ENCODE data around the gene UACA.
"Not testable (repeated sequence)": the region's sequence is repeated elsewhere in the genome, so short reads cannot be mapped to it uniquely, and the experiment has no call there.

UACA gene

GRCh38 chr15:70663069-70663468, 100.3 kb downstream of the UACA start:
- not testable (repeated sequence) for DNase-seq (ENCODE audit: low spot score)

GRCh38 chr15:70659662-70660061, 103.7 kb downstream of the UACA start:
- DNase-seq (ENCODE audit: low spot score), result no peak

- DNase-seq (ENCODE audit: low spot score), result no peak
Measured at GRCh38 chr15:70658641-70659040, 104.7 kb downstream of the UACA start.

- no peak for DNase-seq (ENCODE audit: low spot score)
Measured at GRCh38 chr15:70653426-70653825, 109.9 kb downstream of the UACA start.

- no peak for DNase-seq (ENCODE audit: low spot score)
Measured at GRCh38 chr15:70652341-70652740, 111.0 kb downstream of the UACA start.

- no peak for DNase-seq (ENCODE audit: low spot score)
Measured at GRCh38 chr15:70651303-70651845, 112.0 kb downstream of the UACA start.

- no peak for DNase-seq (ENCODE audit: low spot score)
Measured at GRCh38 chr15:70650567-70651302, 112.6 kb downstream of the UACA start.

- no peak for DNase-seq (ENCODE audit: low spot score)
Measured at GRCh38 chr15:70647396-70647795, 116.0 kb downstream of the UACA start.

- DNase-seq (ENCODE audit: low spot score), result no peak
Measured at GRCh38 chr15:70646169-70646568, 117.2 kb downstream of the UACA start.

GRCh38 chr15:70643783-70644125, 119.6 kb downstream of the UACA start:
- DNase-seq (ENCODE audit: low spot score), result no peak

GRCh38 chr15:70643106-70643782, 120.1 kb downstream of the UACA start:
- no peak for DNase-seq (ENCODE audit: low spot score)

GRCh38 chr15:70636540-70637165, 126.7 kb downstream of the UACA start:
- DNase-seq (ENCODE audit: low spot score), result no peak

- no peak for DNase-seq (ENCODE audit: low spot score)
Measured at GRCh38 chr15:70635895-70636294, 127.5 kb downstream of the UACA start.

GRCh38 chr15:70633991-70634390, 129.4 kb downstream of the UACA start:
- no peak for DNase-seq (ENCODE audit: low spot score)

GRCh38 chr15:70633103-70633831, 130.1 kb downstream of the UACA start:
- DNase-seq (ENCODE audit: low spot score), result no peak

GRCh38 chr15:70632491-70633102, 130.8 kb downstream of the UACA start:
- no peak for DNase-seq (ENCODE audit: low spot score)

GRCh38 chr15:70632079-70632478, 131.3 kb downstream of the UACA start:
- no peak for DNase-seq (ENCODE audit: low spot score)

- no peak for DNase-seq (ENCODE audit: low spot score)
Measured at GRCh38 chr15:70629735-70630273, 133.6 kb downstream of the UACA start.

- no peak for DNase-seq (ENCODE audit: low spot score)
Measured at GRCh38 chr15:70628549-70628896, 134.8 kb downstream of the UACA start.

- DNase-seq (ENCODE audit: low spot score), result no peak
Measured at GRCh38 chr15:70627734-70628548, 135.4 kb downstream of the UACA start.

- no peak for DNase-seq (ENCODE audit: low spot score)
Measured at GRCh38 chr15:70627322-70627721, 136.0 kb downstream of the UACA start.

Measured in globus pallidus (tissue), 1 donor.